RPMI7951 (cell line): ENCODE data around the gene PCYOX1L. TPM values are rescaled to one million over a fixed set of nuclear protein-coding genes. Genes with fewer than 3 reads are reported as not detected.
A peak's percentile ranks its signal among the peaks of the same experiment; 100 is the strongest.

Experiments used
- DNase-seq: peaks from one replicate; pipeline ENCODE4 v3.0.0-alpha.2; 2012; ENCODE audit warnings: low read depth
- total RNA-seq: library from RNA; depleted of rRNA; stranded (reverse); fragments of >200 nt; shearing (Covaris generic); gene quantifications from 2 replicates; pipeline ENCODE4 v1.2.3, GENCODE V29; 2014

PCYOX1L gene
- total RNA-seq, 1 experiment from 2014 or later: 6.2 TPM

DNA sequence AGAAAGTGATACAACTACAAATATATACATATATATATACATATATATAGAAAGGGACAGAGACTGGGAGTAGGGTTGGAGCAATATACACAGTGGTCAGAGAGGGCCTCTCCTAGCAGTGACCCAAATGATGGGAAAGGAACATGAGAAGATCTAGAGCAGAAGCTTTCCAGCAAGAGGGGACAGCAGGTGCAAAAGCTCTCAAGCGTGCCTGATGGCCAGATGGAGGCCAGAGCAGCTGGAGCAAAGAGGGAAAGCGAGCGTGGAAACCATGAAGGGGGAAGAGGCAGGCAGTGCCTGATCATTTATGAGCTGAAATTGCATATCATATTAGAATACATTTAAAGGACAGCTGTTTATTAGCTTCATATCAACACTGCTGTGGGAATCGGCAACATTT is 20.1 kb upstream of the PCYOX1L start:
- no peak for DNase-seq

DNA sequence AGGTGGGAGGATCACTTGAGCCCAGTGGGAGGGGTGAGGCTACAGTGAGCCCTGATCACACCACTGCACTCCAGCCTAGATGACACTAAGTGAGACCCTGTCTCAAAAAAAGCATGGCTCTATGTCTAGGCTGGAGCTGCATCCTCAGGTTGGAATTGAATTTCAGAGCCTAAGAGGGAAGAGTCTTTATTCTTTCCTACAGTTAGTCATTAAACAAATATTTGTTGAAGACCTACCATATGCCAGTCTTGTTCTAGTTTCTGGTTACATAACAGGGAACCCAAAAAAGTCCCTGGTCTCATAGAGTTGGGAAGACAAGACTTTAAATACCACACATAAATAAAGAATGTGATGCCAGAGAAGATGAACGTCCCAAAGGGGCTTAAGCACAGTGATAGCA is 19.5 kb upstream of the PCYOX1L start:
- no peak for DNase-seq

DNA sequence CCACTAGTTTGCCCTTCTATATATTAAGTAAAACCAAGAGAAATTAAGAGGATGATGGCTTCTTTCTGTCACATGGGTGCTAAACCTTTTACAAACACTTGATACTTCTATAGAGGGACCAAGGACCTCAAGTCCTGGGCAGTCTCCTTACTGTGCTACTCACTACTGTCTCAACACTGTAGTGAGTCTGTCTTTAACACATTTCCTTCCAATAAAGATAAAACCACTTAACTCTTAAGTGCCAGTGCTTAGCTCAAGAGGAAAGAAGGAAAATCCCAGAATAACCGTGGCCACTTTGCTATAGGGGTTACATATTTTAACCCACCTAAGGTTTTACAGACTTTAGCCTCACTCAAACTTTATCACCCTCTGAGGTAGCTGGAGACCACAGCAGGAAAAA is 16.9 kb upstream of the PCYOX1L start:
- no peak for DNase-seq

DNA sequence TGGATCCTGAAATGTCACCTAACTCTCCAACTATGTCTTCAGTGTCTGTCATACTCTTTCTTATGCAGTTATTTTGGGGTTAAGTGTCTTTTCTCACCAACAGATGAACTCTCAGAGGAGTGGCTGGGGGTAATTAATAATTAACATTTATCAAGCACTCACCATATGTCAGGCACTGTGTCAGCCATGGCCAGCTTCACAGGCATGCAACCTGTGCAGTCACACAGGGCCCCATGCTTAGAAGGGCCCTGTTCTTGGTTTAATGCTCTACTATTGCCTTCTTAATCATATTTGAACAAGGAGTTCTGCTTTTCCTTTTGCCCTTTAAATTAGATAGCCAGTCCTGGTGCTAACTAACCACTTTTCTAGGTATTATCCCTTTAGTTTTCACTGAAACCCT is 16.0 kb upstream of the PCYOX1L start:
- DNase-seq: no peak

DNA sequence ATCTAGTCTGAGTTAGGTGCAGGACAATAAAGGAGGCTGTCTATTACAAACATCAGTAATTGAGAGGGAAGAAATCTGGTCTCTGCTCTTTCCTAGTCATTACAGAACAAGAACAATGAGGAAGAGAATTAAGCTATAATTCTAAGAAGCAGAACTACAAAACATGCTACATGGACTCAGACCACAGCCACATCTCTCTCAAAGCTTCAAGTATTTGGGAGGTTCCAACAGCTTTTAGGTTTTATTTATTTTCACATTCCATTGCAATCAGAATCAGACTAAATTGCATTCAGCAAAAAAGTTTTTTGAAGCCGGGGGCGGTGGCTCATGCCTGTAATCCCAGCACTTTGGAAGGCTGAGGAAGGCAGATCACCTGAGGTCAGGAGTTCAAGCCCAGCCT is 13.7 kb upstream of the PCYOX1L start:
- DNase-seq: no peak

DNA sequence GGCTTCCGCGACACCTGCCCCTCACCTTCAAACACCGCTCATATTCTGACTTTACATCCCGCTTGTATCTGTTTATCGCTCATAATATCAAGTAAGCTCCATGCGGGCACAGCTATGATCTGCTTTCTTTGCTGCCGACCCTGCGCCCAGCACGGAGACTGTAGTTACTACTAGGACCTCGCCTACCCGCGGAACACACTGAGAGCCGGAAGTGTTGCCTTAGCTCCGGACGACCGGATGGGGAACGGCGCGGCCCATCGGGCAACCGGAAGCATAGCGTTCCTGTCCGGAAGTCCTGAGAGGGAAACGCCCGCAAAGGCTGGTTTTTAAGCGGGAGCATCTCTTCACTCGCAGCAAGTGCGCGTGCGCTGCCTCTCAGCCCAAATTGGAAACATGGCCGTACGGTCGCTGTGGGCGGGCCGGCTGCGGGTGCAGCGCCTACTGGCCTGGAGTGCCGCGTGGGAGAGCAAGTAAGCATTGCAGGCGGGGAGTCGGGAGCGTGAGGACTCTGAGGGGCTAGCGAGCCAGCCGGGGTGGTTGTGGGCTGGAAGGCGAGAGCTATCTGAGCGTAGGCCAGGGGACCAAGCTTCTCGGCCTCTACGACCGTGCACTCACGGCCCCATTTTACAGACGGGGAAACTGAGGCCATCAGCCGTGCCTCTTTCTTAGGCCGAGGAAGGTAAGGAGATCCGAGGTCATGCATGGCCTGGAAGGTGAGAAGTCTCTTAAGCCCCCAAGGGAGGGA is 12.5 kb upstream of the PCYOX1L start, which contains the start of gene GRPEL2:
TSS of gene GRPEL2 (plus strand) at position 353 of the 745 bp plus-strand sequence. CDS start at position 394, 41 bp downstream.
- DNase-seq: peak; percentile 96

DNA sequence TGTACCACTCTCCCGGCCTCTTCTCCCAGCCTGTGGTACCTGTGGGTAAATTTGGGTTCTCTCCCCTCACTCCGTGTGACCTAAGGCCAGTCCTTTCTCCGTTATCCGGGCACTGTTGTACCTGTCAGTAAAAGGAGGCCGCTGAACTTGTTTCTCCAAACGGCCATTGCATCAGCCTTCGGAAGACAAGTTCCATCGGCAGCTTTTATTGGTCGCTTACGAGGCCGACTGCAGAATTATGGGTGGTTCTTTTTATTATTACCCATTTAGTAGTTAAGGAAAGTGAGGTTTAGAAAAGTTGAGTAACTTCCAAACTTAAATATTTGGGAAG is 12.0 kb upstream of the PCYOX1L start:
- DNase-seq: peak; percentile 17

DNA sequence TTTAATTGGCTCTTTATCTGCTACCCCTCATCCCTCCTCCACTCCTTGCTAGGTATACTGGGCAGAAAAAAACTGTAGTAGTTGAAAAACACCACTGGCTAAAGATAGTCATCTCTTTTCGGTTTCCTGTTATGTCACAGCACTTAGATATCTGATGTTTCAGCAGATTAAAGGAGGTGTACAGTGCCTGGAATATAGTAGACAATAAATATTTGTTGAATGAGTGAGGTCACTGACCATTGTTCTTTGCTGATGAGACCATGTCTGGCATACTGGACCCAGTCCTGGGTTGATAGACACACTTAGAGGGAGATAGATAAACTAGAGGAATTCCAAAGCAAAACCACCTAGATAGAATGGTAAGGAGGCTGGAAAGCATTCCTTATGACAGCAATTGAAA is 9.3 kb upstream of the PCYOX1L start:
- DNase-seq: no peak

DNA sequence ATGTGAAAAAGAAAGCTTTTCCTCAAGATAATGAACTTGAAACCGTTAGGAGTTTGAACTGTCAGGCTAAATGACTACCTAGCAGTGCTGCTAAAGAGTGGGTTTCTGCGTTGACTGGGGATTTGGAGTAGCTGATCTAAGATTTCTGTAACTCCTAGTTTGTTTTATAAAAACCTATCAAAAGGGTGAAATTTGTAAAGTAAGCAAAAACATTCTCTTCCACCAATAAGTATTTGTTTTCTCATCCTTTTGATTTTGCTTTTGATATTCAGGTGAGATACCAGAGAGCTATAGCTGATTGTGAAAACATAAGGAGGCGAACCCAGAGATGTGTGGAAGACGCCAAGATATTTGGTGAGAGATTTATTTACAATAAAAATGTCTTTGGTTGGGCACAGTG is 8.5 kb upstream of the PCYOX1L start:
- no peak for DNase-seq

DNA sequence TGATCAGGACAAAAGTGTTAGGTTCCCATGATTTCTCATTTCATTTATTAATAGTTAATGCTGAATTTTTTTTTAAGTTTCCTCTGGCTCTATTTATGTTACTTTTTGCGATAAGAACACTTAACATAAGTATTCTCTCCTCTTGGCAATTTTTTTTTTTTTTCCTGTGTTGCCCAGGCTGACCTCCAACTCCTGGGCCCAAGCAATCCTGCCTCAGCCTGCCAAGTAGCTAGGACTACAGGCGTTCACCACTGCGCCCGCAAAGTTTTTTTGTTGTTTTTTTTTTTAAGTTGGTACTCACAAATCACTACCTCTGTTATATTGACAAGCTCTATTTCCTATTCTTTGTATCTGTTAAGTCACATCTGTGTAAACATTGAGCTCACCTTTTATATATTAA is 5.7 kb upstream of the PCYOX1L start:
- no peak for DNase-seq

DNA sequence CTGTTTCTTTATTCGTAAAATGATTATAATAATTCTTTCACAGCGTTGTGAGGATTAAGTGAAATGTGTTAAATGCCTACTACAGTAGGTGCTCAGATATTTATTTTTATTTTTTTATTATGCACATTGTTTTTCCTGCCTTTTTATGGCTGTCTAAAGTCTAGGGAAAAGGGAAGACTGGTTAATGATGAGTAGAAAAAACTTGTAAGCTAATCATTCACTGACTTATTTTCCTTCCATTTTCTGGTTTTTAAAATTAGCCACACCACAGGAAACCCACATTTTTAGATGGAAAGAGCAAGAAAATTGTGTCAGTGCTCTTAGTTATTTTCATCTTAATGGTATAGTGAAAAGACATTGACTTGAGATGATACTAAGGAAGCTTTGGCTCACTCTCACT is 3.9 kb upstream of the PCYOX1L start:
- no peak for DNase-seq

DNA sequence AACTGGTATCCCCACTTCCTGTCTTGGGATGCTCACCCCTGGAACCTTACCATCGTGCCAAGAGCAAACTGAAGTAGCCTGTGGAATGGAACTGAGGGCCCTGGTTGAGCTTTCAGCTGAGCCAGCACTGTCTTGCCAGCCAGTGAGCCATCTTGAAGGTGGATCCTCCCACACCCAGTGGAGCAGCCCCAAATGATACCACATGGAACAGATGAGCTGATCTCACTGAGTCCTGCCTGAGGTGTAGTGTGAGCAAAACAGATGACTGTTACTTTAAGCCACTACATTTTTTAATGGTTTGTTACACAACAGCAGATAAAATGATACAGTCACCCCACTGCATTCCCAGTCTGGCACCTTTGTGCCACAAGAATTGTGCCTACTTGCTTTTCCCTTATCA is 2.2 kb upstream of the PCYOX1L start:
- no peak for DNase-seq

DNA sequence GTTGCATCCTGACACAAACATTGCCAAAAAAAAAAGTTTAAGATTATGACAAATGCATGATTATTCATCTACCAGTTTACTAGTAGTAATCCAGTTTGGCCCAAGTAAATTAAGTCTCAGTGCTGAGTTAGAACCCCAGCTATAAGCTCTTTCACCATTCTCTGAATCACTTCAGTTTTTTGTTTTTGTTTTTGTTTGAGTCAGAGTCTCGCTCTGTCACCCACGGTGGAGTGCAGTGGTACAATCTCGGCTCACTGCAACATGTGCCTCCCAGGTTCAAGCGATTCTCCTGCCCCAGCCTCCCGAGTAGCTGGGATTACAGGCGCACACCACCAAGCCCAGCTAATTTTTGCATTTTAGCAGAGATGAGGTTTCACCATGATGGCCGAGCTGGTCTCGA is 1.5 kb upstream of the PCYOX1L start:
- DNase-seq: no peak

DNA sequence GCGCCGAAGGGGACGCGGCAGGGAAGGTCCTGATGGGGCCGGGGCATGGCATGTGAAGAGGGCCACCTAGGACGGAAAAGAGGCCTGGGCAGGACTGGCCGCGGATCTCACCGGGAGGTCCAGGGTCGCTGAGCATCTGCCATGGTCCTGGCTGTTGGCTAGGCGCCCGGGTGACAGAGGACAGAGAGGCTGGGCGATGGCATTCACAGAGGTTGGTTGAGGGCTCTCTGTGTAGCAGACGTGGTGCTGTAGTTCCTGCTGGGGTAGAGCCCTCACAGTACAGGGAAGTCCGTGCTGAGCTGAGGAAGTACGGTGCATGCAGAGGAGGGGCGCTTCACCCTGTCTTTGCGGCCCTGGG is 427 bp downstream of the PCYOX1L start:
- DNase-seq: no peak

DNA sequence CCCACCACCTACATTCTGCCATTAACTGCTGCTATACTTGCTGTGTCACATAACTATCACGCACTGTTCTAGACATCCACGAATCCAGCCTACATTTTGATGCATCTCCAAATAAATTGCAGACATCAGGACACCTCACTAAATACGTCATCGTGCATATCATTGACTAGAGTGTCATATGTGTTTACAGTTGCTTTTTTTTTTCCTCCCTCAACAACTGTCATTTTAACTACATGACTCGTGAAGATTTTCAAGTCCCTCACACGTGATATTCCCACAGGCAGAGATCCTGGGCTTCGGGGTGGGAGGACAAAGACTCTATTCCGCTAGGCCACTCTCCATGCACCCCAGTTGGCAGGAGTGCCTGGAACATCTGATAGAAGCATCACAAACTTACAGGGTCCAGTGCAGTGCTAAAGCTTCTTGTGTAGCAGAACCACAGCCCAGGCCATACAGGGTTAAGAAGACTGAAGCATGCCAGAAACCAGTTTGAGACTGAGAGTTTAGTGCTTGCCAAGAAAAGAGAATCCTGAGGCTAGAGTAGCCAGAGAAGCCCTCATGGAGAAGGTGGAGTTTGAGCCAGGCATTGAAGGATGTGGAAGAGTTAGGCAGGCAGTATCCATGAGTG is 1.1 kb downstream of the PCYOX1L start:
- no peak for DNase-seq

DNA sequence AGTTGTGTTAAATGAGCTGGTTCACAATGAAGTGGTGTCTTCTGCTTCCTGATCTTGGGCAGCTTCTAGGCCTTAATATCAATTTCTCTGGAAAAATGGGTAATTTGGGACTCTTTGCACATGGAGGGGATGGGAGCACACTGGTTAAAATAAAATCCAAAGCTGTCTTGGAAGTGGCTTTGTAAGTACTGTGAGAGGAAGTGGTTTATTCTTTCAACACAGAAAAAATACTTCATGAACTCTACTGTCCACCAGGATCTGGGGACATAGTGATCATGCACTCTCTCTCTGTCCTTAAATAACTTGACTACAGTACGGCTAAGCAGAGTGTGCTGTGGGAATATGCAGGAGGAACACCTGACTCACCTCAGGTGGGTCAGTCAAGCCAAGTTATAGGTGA is 2.4 kb downstream of the PCYOX1L start:
- DNase-seq: no peak

DNA sequence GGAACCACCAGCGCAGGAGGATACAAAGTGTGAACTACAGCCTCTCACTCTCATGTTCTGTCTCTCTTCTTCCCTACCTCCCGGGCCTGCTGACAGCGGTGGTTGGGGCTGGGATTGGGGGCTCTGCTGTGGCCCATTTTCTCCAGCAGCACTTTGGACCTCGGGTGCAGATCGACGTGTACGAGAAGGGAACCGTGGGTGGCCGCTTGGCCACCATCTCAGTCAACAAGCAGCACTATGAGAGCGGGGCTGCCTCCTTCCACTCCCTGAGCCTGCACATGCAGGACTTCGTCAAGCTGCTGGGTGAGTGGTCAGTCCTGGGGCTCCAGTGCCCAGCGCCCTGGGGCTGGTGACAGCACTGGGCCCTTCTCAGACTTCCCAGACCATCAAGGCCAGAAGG is 4.7 kb downstream of the PCYOX1L start:
- no peak for DNase-seq

DNA sequence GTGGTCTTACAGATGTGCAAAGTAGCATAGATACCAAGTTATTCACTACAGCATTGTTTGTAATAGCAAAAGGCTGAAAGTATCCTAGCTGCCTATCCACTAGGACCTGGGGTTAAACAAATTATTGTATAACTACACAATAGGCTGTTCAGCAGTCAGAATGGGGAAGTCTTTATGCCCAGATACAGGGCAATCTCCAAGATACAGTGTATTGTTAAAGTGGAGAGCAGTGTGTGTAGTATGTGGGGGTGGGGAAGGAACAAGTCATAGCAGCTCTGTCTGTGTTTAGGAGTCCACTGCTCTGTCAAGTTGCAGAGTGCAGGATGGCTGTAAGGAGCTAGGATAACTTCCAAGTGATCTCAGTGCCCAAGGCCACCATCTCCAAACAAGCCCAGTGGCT is 5.5 kb downstream of the PCYOX1L start:
- no peak for DNase-seq

DNA sequence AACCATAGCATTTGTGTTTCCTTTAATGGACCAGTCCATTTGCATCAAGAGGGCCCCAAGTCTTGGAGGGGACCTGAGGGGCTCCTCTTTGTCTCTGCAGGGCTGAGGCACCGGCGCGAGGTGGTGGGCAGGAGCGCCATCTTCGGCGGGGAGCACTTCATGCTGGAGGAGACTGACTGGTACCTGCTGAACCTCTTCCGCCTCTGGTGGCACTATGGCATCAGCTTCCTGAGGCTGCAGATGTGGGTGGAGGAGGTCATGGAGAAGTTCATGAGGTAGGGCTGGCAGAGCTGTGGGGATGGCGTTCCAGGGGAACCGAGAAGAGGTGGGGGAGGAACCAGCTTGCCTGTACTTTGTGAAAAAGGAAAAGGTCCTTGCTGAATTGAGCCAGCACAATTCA is 6.1 kb downstream of the PCYOX1L start:
- DNase-seq: no peak

DNA sequence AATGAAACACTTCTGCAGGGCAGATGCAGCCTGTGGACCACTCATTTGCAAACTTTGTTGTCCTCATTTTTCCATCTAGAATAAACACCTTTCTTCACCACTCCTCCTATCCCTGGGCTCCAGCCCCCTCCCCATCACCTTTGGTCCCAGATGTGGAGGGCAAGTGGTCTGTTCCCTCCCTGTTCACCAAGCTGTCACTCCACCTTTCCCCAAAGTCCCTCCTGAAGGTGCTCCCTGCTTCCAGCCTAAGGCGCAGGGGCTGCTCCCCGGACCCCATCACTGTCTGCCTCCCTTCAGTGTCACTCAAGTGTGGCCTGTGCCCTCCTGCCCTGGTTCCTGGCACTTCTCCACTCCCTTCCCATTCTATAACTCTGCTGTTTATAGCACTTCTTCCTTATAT is 6.9 kb downstream of the PCYOX1L start:
- DNase-seq: no peak

DNA sequence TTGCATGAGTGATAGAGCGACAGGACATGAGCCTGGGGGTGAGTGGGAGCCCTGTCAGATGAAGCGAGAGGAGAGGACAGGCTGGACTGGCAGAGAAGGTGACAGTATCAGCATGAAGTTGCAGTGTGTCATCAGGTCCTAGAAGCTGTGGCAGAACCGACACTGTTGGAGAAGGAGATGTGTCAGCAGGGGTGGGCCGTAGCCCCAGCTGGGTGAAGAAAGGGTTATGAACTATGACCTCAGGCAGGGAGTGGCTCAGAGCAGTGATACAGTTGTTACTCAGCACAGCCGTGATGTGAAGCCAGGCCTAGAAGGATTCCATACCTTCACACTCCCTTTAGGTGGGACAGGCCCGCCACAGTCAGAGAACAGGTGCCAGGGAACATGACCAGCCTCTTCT is 7.6 kb downstream of the PCYOX1L start:
- DNase-seq: no peak

DNA sequence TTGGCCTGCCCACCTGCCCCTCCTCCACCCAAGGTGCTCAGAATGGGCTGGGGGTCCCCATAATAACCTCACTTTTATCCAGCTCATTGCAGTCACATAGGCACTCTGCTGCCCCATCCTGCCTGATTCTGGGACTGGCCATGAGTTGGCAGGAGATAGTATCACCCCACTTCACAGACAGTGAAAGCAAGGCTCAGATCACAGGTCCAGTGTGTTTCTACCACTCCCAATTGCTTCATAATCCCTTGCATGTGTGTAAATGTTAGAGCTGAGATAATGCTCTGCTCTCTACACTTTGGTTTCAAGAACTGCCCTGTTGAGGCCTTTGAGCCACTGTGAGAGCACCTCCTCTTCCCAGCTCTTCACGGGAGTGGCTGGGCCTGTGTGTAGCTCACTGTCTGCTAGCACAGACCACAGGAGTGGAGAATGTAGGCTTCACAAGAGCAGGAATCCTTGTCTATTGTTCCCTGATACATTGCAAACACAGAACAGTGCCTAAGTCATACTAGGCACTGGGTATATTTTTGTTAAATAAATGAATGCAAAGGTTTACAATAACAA is 8.4 kb downstream of the PCYOX1L start:
- no peak for DNase-seq

DNA sequence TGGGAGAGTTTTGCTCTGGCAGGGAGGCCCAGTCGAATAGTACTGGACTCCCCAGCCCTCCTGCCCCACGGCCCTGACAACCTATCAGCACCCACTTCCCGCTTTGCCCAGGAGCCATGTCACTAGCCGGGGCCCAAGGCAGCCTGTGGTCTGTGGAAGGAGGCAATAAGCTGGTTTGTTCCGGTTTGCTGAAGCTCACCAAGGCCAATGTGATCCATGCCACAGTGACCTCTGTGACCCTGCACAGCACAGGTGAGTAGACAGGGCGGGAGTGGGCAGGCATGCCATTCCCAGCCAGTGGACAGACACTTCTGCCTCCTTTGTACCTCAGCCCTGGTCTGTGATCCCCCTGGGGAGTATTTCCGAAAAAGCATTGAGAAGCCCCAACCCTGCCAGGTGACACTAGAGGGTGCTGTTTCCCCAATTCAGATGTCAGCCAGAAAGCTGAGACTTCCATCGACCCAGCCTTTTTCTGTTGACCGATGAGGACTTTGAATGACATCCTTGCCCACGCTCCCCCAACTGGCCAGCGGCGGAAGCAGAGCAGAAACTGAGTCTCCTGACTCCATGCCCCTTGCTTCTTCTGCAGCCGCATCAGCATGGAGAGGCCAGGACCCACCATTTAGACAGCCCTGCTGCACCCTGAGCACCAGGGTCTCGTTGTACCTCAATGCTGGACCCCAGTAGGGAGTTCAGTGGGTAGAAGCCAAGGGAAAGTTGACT is 9.6 kb downstream of the PCYOX1L start:
- peak; percentile 74 for DNase-seq
